HepG2 (cell line): Measurements from ENCODE around the gene SGSH. TPM values are rescaled to one million over a fixed set of nuclear protein-coding genes. Genes with fewer than 3 reads are reported as not detected.

ENCODE experiments used
- ARNT2 ChIP-seq: sonication (generic); formaldehyde crosslinking; IDR thresholded peaks from 2 replicates; pipeline ENCODE4 v1.8.0; 2022; ENCODE audit warnings: mild to moderate bottlenecking, low read depth, missing genetic modification reagents, moderate library complexity
- BHLHE40 ChIP-seq: IDR thresholded peaks from 2 replicates; pipeline ENCODE4 v1.6.1; 2011; ENCODE audit warnings: low read length, improper control_type of control experiment
- CBFB ChIP-seq: sonication (generic); formaldehyde crosslinking; IDR thresholded peaks from 2 replicates; pipeline ENCODE4 v1.4.0; 2020; ENCODE audit warnings: missing genetic modification reagents
- CHCHD3 ChIP-seq: sonication (generic); formaldehyde crosslinking; IDR thresholded peaks from 2 replicates; pipeline ENCODE4 v1.8.0; 2022; ENCODE audit warnings: mild to moderate bottlenecking, missing genetic modification reagents, moderate library complexity
- CREB3 ChIP-seq: sonication (generic); formaldehyde crosslinking; IDR thresholded peaks from 2 replicates; pipeline ENCODE4 v1.5.0; 2020; ENCODE audit warnings: missing genetic modification reagents
- DNMT3B ChIP-seq: conservative IDR thresholded peaks from 2 replicates; pipeline ENCODE4 v1.6.1; 2016; ENCODE audit warnings: missing biosample characterization, control low read depth
- FOXM1 ChIP-seq: sonication (generic); formaldehyde crosslinking; IDR thresholded peaks from 2 replicates; pipeline ENCODE4 v1.5.0; 2020; ENCODE audit warnings: missing genetic modification reagents
- HNRNPUL1 ChIP-seq: fragments of 200-400 bp; formaldehyde crosslinking; IDR thresholded peaks from 2 replicates; pipeline ENCODE4 v1.6.1; 2017; ENCODE audit warnings: low read depth, mild to moderate bottlenecking, low read length, moderate library complexity
- ISX ChIP-seq: sonication (generic); formaldehyde crosslinking; conservative IDR thresholded peaks from 2 replicates; pipeline ENCODE4 v1.5.0; 2020; ENCODE audit warnings: missing genetic modification reagents
- KAT2B ChIP-seq: fragments of 150-350 bp; IDR thresholded peaks from 2 replicates; pipeline ENCODE4 v1.6.1; 2014; ENCODE audit warnings: low read depth, low read length, borderline replicate concordance
- KLF9 ChIP-seq: IDR thresholded peaks from 2 replicates; pipeline ENCODE4 v1.6.1; 2016; ENCODE audit warnings: low read depth
- KMT2B ChIP-seq: IDR thresholded peaks from 2 replicates; pipeline ENCODE4 v1.6.1; 2016; ENCODE audit warnings: missing genetic modification reagents, missing compliant biosample characterization
- MAF1 ChIP-seq: sonication (generic); formaldehyde crosslinking; IDR thresholded peaks from 2 replicates; pipeline ENCODE4 v1.5.0; 2020; ENCODE audit warnings: missing genetic modification reagents, borderline replicate concordance
- MEIS2 ChIP-seq: sonication (generic); formaldehyde crosslinking; IDR thresholded peaks from 2 replicates; pipeline ENCODE4 v1.9.0; 2021; ENCODE audit warnings: mild to moderate bottlenecking, missing genetic modification reagents
- MTA3 ChIP-seq: sonication (generic); formaldehyde crosslinking; IDR thresholded peaks from 2 replicates; pipeline ENCODE4 v1.4.0; 2020; ENCODE audit warnings: missing genetic modification reagents
- MYPOP ChIP-seq: sonication (generic); formaldehyde crosslinking; IDR thresholded peaks from 2 replicates; pipeline ENCODE4 v1.8.1; 2023; ENCODE audit warnings: mild to moderate bottlenecking, moderate library complexity, missing genetic modification reagents
- NFKBIZ ChIP-seq: IDR thresholded peaks from 2 replicates; pipeline ENCODE4 v1.6.1; 2018; ENCODE audit warnings: missing genetic modification reagents, missing compliant biosample characterization
- RAD51 ChIP-seq: fragments of 450-650 bp; IDR thresholded peaks from 2 replicates; pipeline ENCODE4 v1.6.1; 2016; ENCODE audit warnings: borderline replicate concordance
- RXRA ChIP-seq: sonication (generic); formaldehyde crosslinking; IDR thresholded peaks from 2 replicates; pipeline ENCODE4 v1.5.1; 2020; ENCODE audit warnings: missing genetic modification reagents
- SNAPC2 ChIP-seq: sonication (generic); formaldehyde crosslinking; IDR thresholded peaks from 2 replicates; pipeline ENCODE4 v1.8.1; 2022; ENCODE audit warnings: mild to moderate bottlenecking, missing genetic modification reagents
- TCF7 ChIP-seq: sonication (generic); IDR thresholded peaks from 2 replicates; pipeline ENCODE4 v1.6.1; 2016; ENCODE audit warnings: antibody characterized with exemption, low read depth
- ZBTB4 ChIP-seq: sonication (generic); formaldehyde crosslinking; IDR thresholded peaks from 2 replicates; pipeline ENCODE4 v1.4.0; 2020; ENCODE audit warnings: missing genetic modification reagents, mild to moderate bottlenecking, borderline replicate concordance
- ZNF180 ChIP-seq: sonication (generic); formaldehyde crosslinking; IDR thresholded peaks from 2 replicates; pipeline ENCODE4 v1.4.0; 2020; ENCODE audit warnings: low read depth, missing genetic modification reagents, borderline replicate concordance
- ZNF33B ChIP-seq: sonication (generic); formaldehyde crosslinking; IDR thresholded peaks from 2 replicates; pipeline ENCODE4 v1.5.1; 2020; ENCODE audit warnings: mild to moderate bottlenecking, missing genetic modification reagents
- ZNF343 ChIP-seq: sonication (generic); formaldehyde crosslinking; IDR thresholded peaks from 2 replicates; pipeline ENCODE4 v1.4.0; 2020; ENCODE audit warnings: mild to moderate bottlenecking, missing genetic modification reagents
- ZNF556 ChIP-seq: sonication (generic); formaldehyde crosslinking; IDR thresholded peaks from 2 replicates; pipeline ENCODE4 v1.4.0; 2020; ENCODE audit warnings: mild to moderate bottlenecking, missing genetic modification reagents, borderline replicate concordance
- ZNF780A ChIP-seq: sonication (generic); formaldehyde crosslinking; IDR thresholded peaks from 2 replicates; pipeline ENCODE4 v1.8.0; 2022; ENCODE audit warnings: mild to moderate bottlenecking, missing genetic modification reagents, moderate library complexity
- ZNF792 ChIP-seq: IDR thresholded peaks from 2 replicates; pipeline ENCODE4 v1.6.1; 2016
- polyA plus RNA-seq, 8 experiments: library from polyadenylated mRNA; depleted of rRNA in 3 of 8; stranded (reverse) in 7 of 8; unstranded in 1 of 8; fragments of >200 nt; fragmentation: Illumina TruSeq in 4 of 8; extraction: Trizol in 4 of 8; gene quantifications; 2 replicates each; pipeline versions ENCODE4 v1.2.1 to v1.2.3, GENCODE V29; 2011 to 2016; ENCODE audit warnings: low read depth in 4 of 8, missing spikeins in 1 of 8, mixed read lengths in 1 of 8; ENCODE audit not compliant: insufficient read depth in 1 of 8
- total RNA-seq, 5 experiments: library from RNA; depleted of rRNA; stranded (reverse); fragments of >200 nt; fragmentation: Illumina TruSeq; extraction: Trizol; gene quantifications; 2 replicates each; pipeline ENCODE4 v1.2.3, GENCODE V29; 2016; ENCODE audit warnings: low read depth in 1 of 5

SGSH gene
- total and polyA plus RNA-seq, 2 of the 13 experiments (the other 11 are each of a cell fraction or from before 2014, with no cell fraction given), result 12.2 to 17.6 TPM

- TF ChIP-seq ZNF180 (CRISPR knock-in tag) (0 out of 2 replicates have a peak, but pooled peaks have one; percentile 41), MEIS2 (CRISPR knock-in tag) (peak; percentile 50), ISX (no peak), FOXM1 (CRISPR knock-in tag) (no peak), CREB3 (peak; percentile 74; the same call in 1 of the 2 replicates), KAT2B (no peak), RAD51 (no peak), NFKBIZ (CRISPR knock-in tag) (peak; percentile 74; the same call in 1 of the 2 replicates), MYPOP (peak; percentile 92), CBFB (CRISPR knock-in tag) (peak; percentile 96), RXRA (CRISPR knock-in tag) (peak; percentile 94), KLF9 (CRISPR knock-in tag) (no peak), ZNF792 (CRISPR knock-in tag) (peak; percentile 89), BHLHE40 (peak; percentile 39; the same call in 1 of the 2 replicates), KMT2B (CRISPR knock-in tag) (peak; percentile 85), ZNF33B (CRISPR knock-in tag) (peak; percentile 60; the same call in 1 of the 2 replicates), ZNF343 (CRISPR knock-in tag) (peak; percentile 94; the same call in 1 of the 2 replicates), TCF7 (no peak), ARNT2 (peak; percentile 93), DNMT3B (CRISPR knock-in tag) (peak; percentile 89), ZBTB4 (CRISPR knock-in tag) (peak; percentile 25; the same call in 1 of the 2 replicates), HNRNPUL1 (no peak), MTA3 (CRISPR knock-in tag) (no peak), ZNF556 (CRISPR knock-in tag) (peak; percentile 93), ZNF780A (CRISPR knock-in tag) (no peak; the same call in 1 of the 2 replicates), MAF1 (CRISPR knock-in tag) (peak; percentile 83; the same call in 1 of the 2 replicates), SNAPC2 (CRISPR knock-in tag) (peak; percentile 79; the same call in 1 of the 2 replicates), CHCHD3 (no peak)
Measured at GRCh38 chr17:80261159-80261894, 41.2 kb upstream of the SGSH start (continued).
